Cardiac muscle cell (in vitro differentiated cells and primary cell): Measurements from ENCODE around the gene CEACAM4. TPM values are rescaled to one million over a fixed set of nuclear protein-coding genes. Genes with fewer than 3 reads are reported as not detected.

Experiments used
- DNase-seq, 2 donors: peaks; one replicate each; pipeline versions ENCODE4 v3.0.0 to v3.0.0-alpha.2; 2010 to 2017; ENCODE audit warnings: low read depth in 1 of 2, low spot score in 1 of 2
- H3K27ac ChIP-seq: fragments of 200-600 bp; sonication (generic); 2 replicates; pipeline ENCODE4 v1.5.1; 2016
- H3K27me3 ChIP-seq: fragments of 200-600 bp; sonication (generic); 2 replicates; pipeline ENCODE4 v1.6.0; 2016; ENCODE audit warnings: control low read depth
- H3K36me3 ChIP-seq: fragments of 200-600 bp; sonication (generic); 2 replicates; pipeline ENCODE4 v1.5.1; 2016; ENCODE audit warnings: control low read depth
- H3K4me1 ChIP-seq: fragments of 200-600 bp; sonication (generic); 2 replicates; pipeline ENCODE4 v1.8.1; 2017; ENCODE audit warnings: low read depth, mild to moderate bottlenecking, mixed run types
- H3K4me3 ChIP-seq: fragments of 200-600 bp; sonication (generic); 2 replicates; pipeline ENCODE4 v1.5.1; 2016; ENCODE audit warnings: mild to moderate bottlenecking
- H3K9me3 ChIP-seq: fragments of 200-600 bp; sonication (generic); 2 replicates; pipeline ENCODE4 v1.5.1; 2017; ENCODE audit warnings: low read depth, mild to moderate bottlenecking, control low read depth
- CTCF ChIP-seq: IDR thresholded peaks from 2 replicates; pipeline ENCODE4 v1.5.1; 2012; ENCODE audit warnings: low read depth, mild to moderate bottlenecking, low read length
- polyA plus RNA-seq: library from polyadenylated mRNA; unstranded; fragments of >200 nt; fragmentation: Nextera tagmentation; extraction: Ambion mirVana; gene quantifications from 2 replicates; pipeline ENCODE4 v1.2.1, GENCODE V29; 2016
- total RNA-seq: library from RNA; depleted of rRNA; stranded (reverse); fragments of >200 nt; gene quantifications from 2 replicates; pipeline ENCODE4 v1.2.3, GENCODE V29; 2016

Gene CEACAM4
- total and polyA plus RNA-seq, 2 experiments from 2014 or later, result not detected

DNA sequence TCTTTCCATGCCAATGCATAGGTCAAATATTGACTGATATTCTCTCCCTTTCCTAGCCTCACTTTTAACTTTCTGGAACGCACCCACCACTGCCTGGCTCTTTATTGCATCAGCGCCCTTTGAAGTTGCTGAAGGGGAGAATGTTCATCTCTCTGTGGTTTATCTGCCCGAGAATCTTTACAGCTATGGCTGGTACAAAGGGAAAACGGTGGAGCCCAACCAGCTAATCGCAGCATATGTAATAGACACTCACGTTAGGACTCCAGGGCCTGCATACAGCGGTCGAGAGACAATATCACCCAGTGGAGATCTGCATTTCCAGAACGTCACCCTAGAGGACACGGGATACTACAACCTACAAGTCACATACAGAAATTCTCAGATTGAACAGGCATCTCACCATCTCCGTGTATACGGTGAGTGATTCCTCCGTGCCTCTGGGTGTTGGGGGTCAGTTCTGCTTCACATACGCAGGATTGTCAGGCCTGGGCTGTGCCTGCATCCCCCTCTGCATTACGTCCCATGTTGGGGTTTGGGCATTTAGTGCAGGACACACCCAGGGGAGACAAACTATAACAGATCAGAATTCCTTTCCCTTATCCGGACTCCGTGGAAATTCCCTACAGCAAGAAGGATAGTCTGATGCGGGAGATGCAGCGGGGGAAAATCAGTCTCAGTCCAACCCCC is 49.6 kb downstream of the CEACAM4 start:
- DNase-seq, result no peak
- TF ChIP-seq CTCF, result no peak
- Histone ChIP-seq H3K9me3 (no peaks in the 10 kb centered on the region), H3K4me3 (no peak overlapping the region), H3K27ac (no peak overlapping the region), H3K4me1 (no peaks in the 10 kb centered on the region), H3K36me3 (no peaks in the 10 kb centered on the region), H3K27me3 (no peaks in the 10 kb centered on the region)

GRCh38 chr19:41575998-41576397 is 50.9 kb downstream of the CEACAM4 start, which contains the start of gene CEACAM21:
Gene CEACAM21, plus strand, starts transcription at chr19:41576166. Its CDS starts 109 bp downstream, at chr19:41576275.
- no peak for DNase-seq

GRCh38 chr19:41570639-41571112 is 56.2 kb downstream of the CEACAM4 start:
- Histone ChIP-seq H3K4me1 (no peaks in the 10 kb centered on the region), H3K4me3 (no peak overlapping the region), H3K9me3 (no peaks in the 10 kb centered on the region), H3K36me3 (no peaks in the 10 kb centered on the region), H3K27ac (no peak overlapping the region), H3K27me3 (no peaks in the 10 kb centered on the region)
- DNase-seq, result peak; percentile 78 to 84
- TF ChIP-seq CTCF, result peak; percentile 98

More at GRCh38 chr19:41575998-41576397, 50.9 kb downstream of the CEACAM4 start, which contains the start of gene CEACAM21:
- Histone ChIP-seq H3K4me1 (no peaks in the 10 kb centered on the region), H3K27me3 (no peaks in the 10 kb centered on the region), H3K9me3 (no peaks in the 10 kb centered on the region), H3K27ac (no peak within 1 kb of the TSS), H3K36me3 (no peaks in the 10 kb centered on the region), H3K4me3 (no peak within 1 kb of the TSS)
- no peak for TF ChIP-seq CTCF

DNA sequence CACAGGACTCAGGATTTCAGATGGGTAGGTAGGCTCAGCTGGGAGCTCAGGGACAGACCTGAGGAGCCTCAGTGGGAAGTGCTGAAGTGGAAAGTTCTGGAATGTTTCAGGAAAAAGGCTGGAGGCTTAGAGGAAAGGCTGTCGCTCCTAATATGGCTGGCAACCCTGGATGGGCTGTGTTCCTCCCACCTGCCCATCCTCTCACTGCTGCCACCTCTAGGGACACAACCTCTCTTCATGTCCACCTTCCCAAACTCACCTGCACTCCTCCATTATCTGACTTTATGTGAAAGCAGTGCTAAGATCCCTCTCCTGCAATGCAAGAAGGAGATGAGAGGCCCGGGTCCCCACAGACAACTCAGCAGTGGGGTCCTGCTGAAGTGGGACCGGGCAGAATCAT is 56.7 kb downstream of the CEACAM4 start:
- Histone ChIP-seq H3K36me3 (no peaks in the 10 kb centered on the region), H3K27ac (no peak overlapping the region), H3K4me1 (no peaks in the 10 kb centered on the region), H3K9me3 (no peaks in the 10 kb centered on the region), H3K4me3 (no peak overlapping the region), H3K27me3 (no peaks in the 10 kb centered on the region)
- DNase-seq, result no peak
- no peak for TF ChIP-seq CTCF

DNA sequence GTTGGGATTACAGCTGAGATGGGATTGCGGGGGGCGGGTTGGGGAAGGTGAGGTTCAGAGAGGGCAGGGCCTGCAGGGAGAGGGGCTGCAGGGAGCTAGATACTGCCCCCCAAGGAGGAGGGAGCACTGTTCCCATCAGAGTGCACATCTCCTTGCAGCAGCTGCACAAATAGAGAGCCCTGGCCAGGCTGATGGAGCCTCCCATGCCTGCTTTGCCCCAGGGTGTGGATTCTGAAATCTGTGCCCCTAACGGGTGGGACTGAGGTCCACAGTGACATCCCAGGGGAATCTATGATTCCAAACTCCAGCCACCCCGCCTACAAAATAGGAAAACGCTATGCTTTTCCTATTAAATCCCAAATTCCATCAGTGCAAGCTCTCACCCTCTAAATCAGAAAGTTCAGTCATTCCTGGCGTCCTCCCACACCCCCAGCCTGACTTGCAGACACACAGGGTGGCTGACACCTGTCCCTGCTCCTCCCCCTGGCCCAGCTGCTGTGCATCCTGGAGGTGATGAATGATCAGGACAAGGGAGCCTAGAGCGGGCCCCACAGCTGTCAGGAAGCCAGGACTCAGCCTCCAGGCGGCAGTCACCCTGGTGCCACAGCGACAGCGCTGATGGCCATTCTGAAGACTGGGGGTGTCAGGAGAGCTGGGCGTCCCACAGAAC is 57.3 kb downstream of the CEACAM4 start:
- Histone ChIP-seq H3K27me3 (no peaks in the 10 kb centered on the region), H3K9me3 (no peaks in the 10 kb centered on the region), H3K4me3 (no peak overlapping the region), H3K36me3 (no peaks in the 10 kb centered on the region), H3K27ac (no peak overlapping the region), H3K4me1 (no peaks in the 10 kb centered on the region)
- no peak for DNase-seq
- no peak for TF ChIP-seq CTCF

Other genes starting within 250 kb of the CEACAM4 start
- 24.5 and 31.4 TPM in 2 replicates for gene EXOSC5, start 229.7 kb downstream of the CEACAM4 start, total RNA-seq
- gene EXOSC5, start 229.7 kb downstream of the CEACAM4 start, polyA plus RNA-seq, result 40.6 and 53.0 TPM in 2 replicates
- 127 and 166 TPM in 2 replicates for gene BCKDHA, start 229.3 kb downstream of the CEACAM4 start, total RNA-seq
- gene BCKDHA, start 229.3 kb downstream of the CEACAM4 start, polyA plus RNA-seq, result 151 and 200 TPM in 2 replicates
- 4.9 and 6.8 TPM in 2 replicates for gene B3GNT8, start 199.7 kb downstream of the CEACAM4 start, total RNA-seq
- 4.8 and 5.9 TPM in 2 replicates for gene B3GNT8, start 199.7 kb downstream of the CEACAM4 start, polyA plus RNA-seq
- gene DMAC2, start 187.2 kb downstream of the CEACAM4 start, total RNA-seq, result 78.5 and 110 TPM in 2 replicates
- gene DMAC2, start 187.2 kb downstream of the CEACAM4 start, polyA plus RNA-seq, result 126 and 137 TPM in 2 replicates
- not detected in 2 replicates for gene ERICH4, start 183.9 kb downstream of the CEACAM4 start, total RNA-seq
- gene ERICH4, start 183.9 kb downstream of the CEACAM4 start, polyA plus RNA-seq, result not detected in 2 replicates
- gene CEACAM21, start 50.9 kb downstream of the CEACAM4 start, total RNA-seq, result 2.8 and 4.4 TPM in 2 replicates
- 2.2 and 5.0 TPM in 2 replicates for gene CEACAM21, start 50.9 kb downstream of the CEACAM4 start, polyA plus RNA-seq
- not detected in 2 replicates for gene CEACAM7, start 61.2 kb upstream of the CEACAM4 start, total RNA-seq
- not detected in 2 replicates for gene CEACAM7, start 61.2 kb upstream of the CEACAM4 start, polyA plus RNA-seq
- gene CEACAM5, start 81.6 kb upstream of the CEACAM4 start, total RNA-seq, result not detected in 2 replicates
- not detected in 2 replicates for gene CEACAM5, start 81.6 kb upstream of the CEACAM4 start, polyA plus RNA-seq
- gene CEACAM6, start 128.5 kb upstream of the CEACAM4 start, total RNA-seq, result not detected in 2 replicates
- not detected in 2 replicates for gene CEACAM6, start 128.5 kb upstream of the CEACAM4 start, polyA plus RNA-seq
- gene CEACAM3, start 169.5 kb upstream of the CEACAM4 start, total RNA-seq, result not detected in 2 replicates
- gene CEACAM3, start 169.5 kb upstream of the CEACAM4 start, polyA plus RNA-seq, result not detected in 2 replicates
- not detected in 2 replicates for gene LYPD4, start 217.6 kb upstream of the CEACAM4 start, total RNA-seq
- gene LYPD4, start 217.6 kb upstream of the CEACAM4 start, polyA plus RNA-seq, result not detected in 2 replicates
- not detected in 2 replicates for gene DMRTC2, start 218.0 kb upstream of the CEACAM4 start, total RNA-seq
- not detected in 2 replicates for gene DMRTC2, start 218.0 kb upstream of the CEACAM4 start, polyA plus RNA-seq
- gene RPS19, start 233.2 kb upstream of the CEACAM4 start, total RNA-seq, result 1,651 and 2,830 TPM in 2 replicates
- 1,323 and 1,693 TPM in 2 replicates for gene RPS19, start 233.2 kb upstream of the CEACAM4 start, polyA plus RNA-seq